ENCODE results near the gene RPL28. TPM values are rescaled to one million over a fixed set of nuclear protein-coding genes. Genes with fewer than 3 reads are reported as not detected.

RPL28 gene
- total RNA-seq, 1 donor from 2014 or later: 2,000 TPM

- Mint-ChIP-seq H3K27me3 (ENCODE audit: unreplicated experiment) (peaks cover under 1% of the 10 kb centered on the region), H3K36me3 (ENCODE audit: unreplicated experiment) (peaks cover 8% of the 10 kb centered on the region)
- TF ChIP-seq CTCF (IDR thresholded peaks at IDR 0.05): no peak
These were observed 39.7 kb upstream of the RPL28 start for GRCh38 chr19:55345818-55346724.

GRCh38 chr19:55346725-55347441 lies 38.8 kb upstream of the RPL28 start:
- Mint-ChIP-seq H3K4me1 (ENCODE audit: unreplicated experiment) (peaks cover 27% of the 10 kb centered on the region), H3K27ac (ENCODE audit: unreplicated experiment) (no peak overlapping the region), H3K27me3 (ENCODE audit: unreplicated experiment) (peaks cover 7% of the 10 kb centered on the region), H3K36me3 (ENCODE audit: unreplicated experiment) (peaks cover 8% of the 10 kb centered on the region), H3K9me3 (ENCODE audit: unreplicated experiment) (no peaks in the 10 kb centered on the region), H3K4me3 (ENCODE audit: unreplicated experiment) (no peak overlapping the region)
- no peak for DNase-seq (ENCODE audit: extremely low spot score, unreplicated experiment)
- no peak for TF ChIP-seq CTCF (IDR thresholded peaks at IDR 0.05)

More at GRCh38 chr19:55345818-55346724, 39.7 kb upstream of the RPL28 start:
- peak overlapping the region; percentile 41 for H3K27ac Mint-ChIP-seq (ENCODE audit: unreplicated experiment)
- no peak overlapping the region for H3K4me3 Mint-ChIP-seq (ENCODE audit: unreplicated experiment)
- DNase-seq (ENCODE audit: extremely low spot score, unreplicated experiment): no peak
- no peaks in the 10 kb centered on the region for H3K9me3 Mint-ChIP-seq (ENCODE audit: unreplicated experiment)
- H3K4me1 Mint-ChIP-seq (ENCODE audit: unreplicated experiment): peaks cover 31% of the 10 kb centered on the region

- Mint-ChIP-seq H3K4me1 (ENCODE audit: unreplicated experiment) (peaks cover 28% of the 10 kb centered on the region), H3K36me3 (ENCODE audit: unreplicated experiment) (peaks cover 8% of the 10 kb centered on the region), H3K9me3 (ENCODE audit: unreplicated experiment) (no peaks in the 10 kb centered on the region), H3K27ac (ENCODE audit: unreplicated experiment) (no peak overlapping the region), H3K4me3 (ENCODE audit: unreplicated experiment) (no peak overlapping the region), H3K27me3 (ENCODE audit: unreplicated experiment) (peaks cover 9% of the 10 kb centered on the region)
- no peak for TF ChIP-seq CTCF (IDR thresholded peaks at IDR 0.05)
- no peak for DNase-seq (ENCODE audit: extremely low spot score, unreplicated experiment)
These were observed 38.2 kb upstream of the RPL28 start for GRCh38 chr19:55347442-55348009.

GRCh38 chr19:55348317-55349034 lies 37.3 kb upstream of the RPL28 start:
- Mint-ChIP-seq H3K27ac (ENCODE audit: unreplicated experiment) (no peak overlapping the region), H3K4me3 (ENCODE audit: unreplicated experiment) (no peak overlapping the region), H3K9me3 (ENCODE audit: unreplicated experiment) (no peaks in the 10 kb centered on the region), H3K36me3 (ENCODE audit: unreplicated experiment) (peaks cover 4% of the 10 kb centered on the region), H3K27me3 (ENCODE audit: unreplicated experiment) (peaks cover 18% of the 10 kb centered on the region), H3K4me1 (ENCODE audit: unreplicated experiment) (peaks cover 37% of the 10 kb centered on the region)
- DNase-seq (ENCODE audit: extremely low spot score, unreplicated experiment): no peak
- TF ChIP-seq CTCF (IDR thresholded peaks at IDR 0.05): no peak
